Lower leg skin (tissue), 4 donors: Measurements from ENCODE around the gene BAZ1A. TPM values are rescaled to one million over a fixed set of nuclear protein-coding genes. Genes with fewer than 3 reads are reported as not detected.

ENCODE experiments used
- DNase-seq, 2 donors: peaks; one replicate each; pipeline ENCODE4 v3.0.0-alpha.2; 2019; ENCODE audit warnings: low spot score in 2 of 2
- H3K4me3 ChIP-seq: fragments of 200-600 bp; sonication (generic); 2 replicates; pipeline ENCODE4 v1.5.1; 2017; ENCODE audit warnings: mild to moderate bottlenecking, low read depth; ENCODE audit not compliant: poor library complexity, severe bottlenecking
- POLR2A ChIP-seq, 2 donors: fragments of 450-650 bp; IDR thresholded peaks; one replicate each; pipeline ENCODE4 v1.6.1; 2016 to 2017; ENCODE audit warnings: antibody characterized with exemption in 2 of 2, mild to moderate bottlenecking in 1 of 2, moderate library complexity in 1 of 2
- WGBS, 2 donors: methylation state at CpG; one replicate each; pipeline ENCODE4 v1.1.5; 2018; 5-methylcytosine and 5-hydroxymethylcytosine counted together
- intact Hi-C: fragments of 100-400 bp; cut with DNase I; formaldehyde crosslinking; loops from one replicate; pipeline ENCODE4 v1.15.0; 2023; ENCODE audit warnings: low total_unique reads
- total RNA-seq, 4 donors: library from RNA; depleted of rRNA; stranded (reverse); fragments of >200 nt; gene quantifications; one replicate each; pipeline ENCODE4 v1.1.0, GENCODE V29; 2016
- TF ChIP-seq, protein P1 (sequence below), 3 donors: fragments of 450-650 bp; IDR thresholded peaks; one replicate each; pipeline ENCODE4 v1.5.1; 2016; ENCODE audit warnings: antibody characterized with exemption in 3 of 3, mild to moderate bottlenecking in 3 of 3, moderate library complexity in 2 of 3

BAZ1A gene
- total RNA-seq, 4 donors from 2014 or later = 27.7 to 47.9 (median 42.1) TPM

DNA sequence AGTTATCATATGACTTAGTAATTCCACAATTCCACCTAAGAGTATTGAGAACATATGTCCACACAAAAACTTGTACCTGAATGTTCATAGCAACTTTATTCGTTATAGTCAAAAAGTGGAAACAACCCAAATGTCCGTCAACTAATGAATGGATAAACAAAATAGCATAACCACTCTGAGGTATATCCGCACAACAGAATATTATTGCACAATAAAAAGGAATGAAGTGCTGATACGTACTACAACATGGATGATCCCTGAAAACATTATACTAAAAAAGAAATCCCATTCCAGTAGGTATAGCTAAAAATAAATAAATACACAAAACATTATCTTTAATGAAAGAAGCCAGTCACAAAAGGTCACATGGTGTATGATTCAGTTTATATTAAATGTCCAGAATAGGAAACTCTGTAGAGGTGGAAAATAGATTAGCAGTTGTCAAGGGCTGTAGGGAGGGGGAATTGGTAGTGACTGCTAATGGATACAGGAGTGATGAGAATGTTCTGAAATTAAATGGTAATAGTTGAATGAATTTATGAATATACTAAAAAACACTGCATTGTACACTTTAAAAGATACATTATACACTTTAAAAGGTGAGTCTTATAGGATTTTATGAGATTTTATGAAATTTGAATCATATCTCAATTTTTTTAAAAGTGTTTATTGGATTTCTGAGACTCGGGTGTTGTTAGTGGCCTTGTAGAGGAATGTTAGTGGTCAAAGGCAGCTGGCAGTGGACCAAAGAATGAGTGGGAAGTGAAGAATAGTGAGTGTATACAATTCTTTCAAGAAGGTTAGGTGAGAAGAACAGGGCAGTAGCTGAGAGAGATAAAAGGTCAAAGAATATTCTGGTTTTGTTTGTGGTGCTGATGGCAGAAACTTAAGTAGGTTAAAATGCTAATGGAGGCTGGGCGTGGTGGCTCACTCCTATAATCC is 36.3 kb upstream of the BAZ1A start:
- intact Hi-C loops = no loop called here
- H3K4me3 ChIP-seq = no peak overlapping the region
- TF ChIP-seq POLR2A (IDR thresholded peaks at IDR 0.05) = no peak
- TF ChIP-seq, protein P1, sequence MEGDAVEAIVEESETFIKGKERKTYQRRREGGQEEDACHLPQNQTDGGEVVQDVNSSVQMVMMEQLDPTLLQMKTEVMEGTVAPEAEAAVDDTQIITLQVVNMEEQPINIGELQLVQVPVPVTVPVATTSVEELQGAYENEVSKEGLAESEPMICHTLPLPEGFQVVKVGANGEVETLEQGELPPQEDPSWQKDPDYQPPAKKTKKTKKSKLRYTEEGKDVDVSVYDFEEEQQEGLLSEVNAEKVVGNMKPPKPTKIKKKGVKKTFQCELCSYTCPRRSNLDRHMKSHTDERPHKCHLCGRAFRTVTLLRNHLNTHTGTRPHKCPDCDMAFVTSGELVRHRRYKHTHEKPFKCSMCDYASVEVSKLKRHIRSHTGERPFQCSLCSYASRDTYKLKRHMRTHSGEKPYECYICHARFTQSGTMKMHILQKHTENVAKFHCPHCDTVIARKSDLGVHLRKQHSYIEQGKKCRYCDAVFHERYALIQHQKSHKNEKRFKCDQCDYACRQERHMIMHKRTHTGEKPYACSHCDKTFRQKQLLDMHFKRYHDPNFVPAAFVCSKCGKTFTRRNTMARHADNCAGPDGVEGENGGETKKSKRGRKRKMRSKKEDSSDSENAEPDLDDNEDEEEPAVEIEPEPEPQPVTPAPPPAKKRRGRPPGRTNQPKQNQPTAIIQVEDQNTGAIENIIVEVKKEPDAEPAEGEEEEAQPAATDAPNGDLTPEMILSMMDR (IDR thresholded peaks at IDR 0.05) = no peak
- no peak for DNase-seq
- WGBS, 2 donors = 76 to 81% methylated on average over 6 of the region's 6 CpGs

DNA sequence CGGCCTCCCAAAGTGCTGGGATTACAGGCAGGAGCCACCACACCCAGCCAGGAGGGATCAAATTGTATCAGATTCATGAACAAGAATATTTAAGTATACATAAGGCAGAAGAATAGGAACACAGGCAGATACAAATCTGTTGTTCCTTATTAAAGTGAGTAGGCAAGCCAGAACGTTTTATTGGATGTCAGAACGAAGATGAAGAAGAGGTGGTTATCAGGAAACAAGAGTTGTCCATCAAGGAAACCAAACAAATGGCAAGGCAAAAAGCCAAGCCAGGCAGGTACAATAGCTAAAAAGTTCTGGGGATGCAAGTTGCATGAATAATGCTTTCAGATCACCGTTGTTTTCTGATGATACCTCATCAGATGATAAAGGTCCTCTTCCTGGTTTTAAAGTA is 31.1 kb upstream of the BAZ1A start:
- DNase-seq = no peak
- intact Hi-C loops = no loop called here
- no peak overlapping the region for H3K4me3 ChIP-seq
- TF ChIP-seq, protein P1 (IDR thresholded peaks at IDR 0.05) = no peak
- TF ChIP-seq POLR2A (IDR thresholded peaks at IDR 0.05) = no peak
- 82 to 84% methylated on average over 4 of the region's 4 CpGs for WGBS, 2 donors

DNA sequence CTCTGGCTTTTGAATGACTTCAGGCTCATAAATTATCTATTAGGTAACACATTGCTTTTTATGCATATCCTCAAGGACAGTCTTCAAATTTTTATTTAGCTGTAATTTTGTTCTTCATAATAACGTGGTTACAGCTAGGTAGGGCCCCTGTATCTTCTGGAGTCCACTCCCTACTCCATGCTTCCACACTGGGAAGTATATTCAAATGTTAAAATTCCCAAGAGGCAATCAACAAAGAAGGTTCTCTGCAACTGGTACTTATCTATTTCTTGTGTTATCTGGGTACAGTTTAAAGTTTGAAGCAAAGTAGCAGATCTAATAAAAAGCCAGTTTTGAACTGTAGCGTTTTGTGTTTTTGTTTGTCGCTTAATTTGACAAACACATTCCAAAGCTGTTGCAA is 20.1 kb upstream of the BAZ1A start:
- WGBS, 2 donors = 66 to 73% methylated on average over 3 of the region's 3 CpGs

DNA sequence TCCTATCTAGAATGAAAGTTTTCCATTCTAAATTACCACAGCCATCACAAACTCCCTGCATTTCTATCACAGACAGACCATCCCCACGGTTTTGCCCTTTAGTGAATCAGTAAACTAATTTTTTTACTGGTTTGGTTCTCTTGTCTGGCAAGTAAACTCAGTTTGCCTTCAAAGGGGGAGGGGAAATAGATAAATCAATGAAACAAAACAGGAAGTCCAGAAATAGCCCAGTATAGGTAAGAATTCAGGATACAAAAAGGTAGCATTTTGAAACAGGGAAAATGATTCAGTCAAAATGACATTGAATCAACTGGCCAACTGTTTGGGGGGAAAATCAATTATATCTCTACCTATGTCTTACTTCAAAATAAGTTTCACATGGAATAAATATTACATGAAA is 15.8 kb upstream of the BAZ1A start:
- DNase-seq = no peak
- intact Hi-C loops = no loop called here
- H3K4me3 ChIP-seq = no peak overlapping the region
- 51 to 66% methylated on average over 1 of the region's 1 CpG for WGBS, 2 donors
- no peak for TF ChIP-seq POLR2A (IDR thresholded peaks at IDR 0.05)
- TF ChIP-seq, protein P1 (IDR thresholded peaks at IDR 0.05) = no peak

More for the DNA sequence above, 20.1 kb upstream of the BAZ1A start:
- DNase-seq = no peak
- H3K4me3 ChIP-seq = no peak overlapping the region
- intact Hi-C loops = loop anchor here (5.0 kb wide), 1 partner anchor 642 kb away; no protein-coding TSS in a partner anchor
- no peak for TF ChIP-seq POLR2A (IDR thresholded peaks at IDR 0.05)
- TF ChIP-seq, protein P1 (IDR thresholded peaks at IDR 0.05) = no peak

DNA sequence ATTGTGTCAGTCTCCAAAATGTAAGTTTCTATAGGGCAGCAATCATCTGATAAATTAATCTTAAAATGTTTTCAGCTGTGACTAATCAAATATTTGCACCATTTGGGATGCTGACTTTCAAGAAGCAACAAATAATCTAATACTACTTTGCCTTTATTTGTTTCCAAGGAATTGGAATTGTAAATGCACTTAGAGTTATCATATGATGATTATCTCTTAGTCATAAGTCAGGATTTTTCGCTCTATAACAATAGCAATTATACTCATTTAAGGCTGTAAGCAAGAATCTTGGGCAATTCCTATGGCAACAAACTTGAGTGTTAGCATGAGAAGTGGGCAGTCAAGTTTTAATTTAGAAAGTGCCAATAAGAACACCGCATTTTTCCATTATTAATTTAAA is 13.0 kb upstream of the BAZ1A start:
- DNase-seq = no peak
- no peak for TF ChIP-seq POLR2A (IDR thresholded peaks at IDR 0.05)
- TF ChIP-seq, protein P1 (IDR thresholded peaks at IDR 0.05) = no peak
- WGBS, 2 donors = 87 to 91% methylated on average over 2 of the region's 2 CpGs
- no peak overlapping the region for H3K4me3 ChIP-seq
- intact Hi-C loops = no loop called here
